ENCODE measurements around the gene HS1BP3. TPM values are rescaled to one million over a fixed set of nuclear protein-coding genes. Genes with fewer than 3 reads are reported as not detected.

Gene HS1BP3
- total RNA-seq, 1 experiment from 2014 or later, result 16.2 TPM

DNA sequence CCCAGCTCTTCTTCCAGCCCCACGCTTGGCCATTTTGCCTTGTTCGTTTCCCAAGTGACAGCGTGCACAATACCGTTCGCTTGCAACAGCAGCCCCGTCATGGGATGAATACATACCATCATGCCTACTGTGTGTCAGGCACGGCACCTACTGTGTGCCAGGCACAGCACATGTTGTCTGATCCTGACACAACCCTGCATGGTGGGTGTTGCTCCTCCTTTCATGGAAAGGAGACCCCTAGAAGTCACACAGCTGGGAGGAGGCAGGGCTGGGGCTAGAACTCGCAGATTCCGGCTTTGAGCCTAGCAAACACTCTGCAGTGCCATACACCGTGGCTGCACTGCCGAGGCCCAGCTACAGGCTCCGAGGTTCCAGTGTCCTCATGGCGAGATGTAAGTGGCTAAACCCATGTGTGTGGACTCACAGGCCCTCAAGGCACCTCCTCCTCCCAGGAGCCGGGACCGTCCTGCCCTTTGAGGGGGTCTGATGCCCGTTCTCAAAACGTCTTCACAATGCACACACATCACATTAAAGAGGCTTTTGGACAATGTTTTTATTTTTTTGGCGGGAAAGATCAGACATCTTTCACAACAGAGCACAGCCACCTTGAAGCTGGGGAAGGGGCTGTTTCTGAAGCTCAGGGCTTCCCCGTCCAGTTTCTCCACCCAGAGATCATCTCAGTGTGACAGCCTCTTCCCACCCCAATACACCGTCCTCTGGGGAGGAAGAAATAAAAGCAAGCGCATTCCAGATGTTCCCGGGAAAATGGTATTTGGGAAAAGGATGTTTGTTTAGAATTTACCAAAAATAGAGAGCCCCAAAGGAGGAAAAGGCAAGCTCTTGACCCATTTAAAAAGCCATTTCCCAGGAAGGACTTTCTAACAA lies 64.9 kb downstream of the HS1BP3 start:
- POLR2A ChIA-PET (ENCODE audit: unreplicated experiment), result interaction anchor here (0.6 to 0.7 kb wide), 2 partner anchors 10 to 60 kb away, joined by 4 read pairs; no protein-coding TSS in a partner anchor
- intact Hi-C loops (cut with micrococcal nuclease; ENCODE audit: unreplicated experiment), result no loop called here
- Histone ChIP-seq H3K27ac (no peak overlapping the region), H3K9me2 (ENCODE audit: insufficient read depth) (no peaks in the 10 kb centered on the region), H3F3A (ENCODE audit: insufficient read depth, low read depth) (peaks cover 17% of the 10 kb centered on the region), H3K4me3 (no peak overlapping the region), H3K36me3 (ENCODE audit: low read depth) (no peaks in the 10 kb centered on the region), H3K79me2 (ENCODE audit: low read depth) (no peaks in the 10 kb centered on the region), H3K9me3 (ENCODE audit: insufficient read depth, low read depth) (peaks cover 9% of the 10 kb centered on the region), H3K4me1 (replicated peaks; ENCODE audit: insufficient read depth) (peaks cover 46% of the 10 kb centered on the region), H3K4me2 (no peak overlapping the region), H3K27me3 (ENCODE audit: insufficient read depth, low read depth) (no peaks in the 10 kb centered on the region), H2AFZ (no peak overlapping the region), H4K20me1 (ENCODE audit: insufficient read depth) (no peaks in the 10 kb centered on the region)
- CTCF ChIA-PET, result interaction anchor here (0.6 to 1.8 kb wide), 2 partner anchors 10 to 173 kb away, joined by 3 to 5 read pairs; no protein-coding TSS in a partner anchor
- TF ChIP-seq, protein P1, sequence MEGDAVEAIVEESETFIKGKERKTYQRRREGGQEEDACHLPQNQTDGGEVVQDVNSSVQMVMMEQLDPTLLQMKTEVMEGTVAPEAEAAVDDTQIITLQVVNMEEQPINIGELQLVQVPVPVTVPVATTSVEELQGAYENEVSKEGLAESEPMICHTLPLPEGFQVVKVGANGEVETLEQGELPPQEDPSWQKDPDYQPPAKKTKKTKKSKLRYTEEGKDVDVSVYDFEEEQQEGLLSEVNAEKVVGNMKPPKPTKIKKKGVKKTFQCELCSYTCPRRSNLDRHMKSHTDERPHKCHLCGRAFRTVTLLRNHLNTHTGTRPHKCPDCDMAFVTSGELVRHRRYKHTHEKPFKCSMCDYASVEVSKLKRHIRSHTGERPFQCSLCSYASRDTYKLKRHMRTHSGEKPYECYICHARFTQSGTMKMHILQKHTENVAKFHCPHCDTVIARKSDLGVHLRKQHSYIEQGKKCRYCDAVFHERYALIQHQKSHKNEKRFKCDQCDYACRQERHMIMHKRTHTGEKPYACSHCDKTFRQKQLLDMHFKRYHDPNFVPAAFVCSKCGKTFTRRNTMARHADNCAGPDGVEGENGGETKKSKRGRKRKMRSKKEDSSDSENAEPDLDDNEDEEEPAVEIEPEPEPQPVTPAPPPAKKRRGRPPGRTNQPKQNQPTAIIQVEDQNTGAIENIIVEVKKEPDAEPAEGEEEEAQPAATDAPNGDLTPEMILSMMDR (conservative IDR thresholded peaks at IDR 0.05), result no peak
- no peak for TF ChIP-seq EZH2 (IDR thresholded peaks at IDR 0.05; ENCODE audit: low read depth)
- BruUV-seq (replicated peaks), result no TSS peak
- DNase-seq, result no peak

DNA sequence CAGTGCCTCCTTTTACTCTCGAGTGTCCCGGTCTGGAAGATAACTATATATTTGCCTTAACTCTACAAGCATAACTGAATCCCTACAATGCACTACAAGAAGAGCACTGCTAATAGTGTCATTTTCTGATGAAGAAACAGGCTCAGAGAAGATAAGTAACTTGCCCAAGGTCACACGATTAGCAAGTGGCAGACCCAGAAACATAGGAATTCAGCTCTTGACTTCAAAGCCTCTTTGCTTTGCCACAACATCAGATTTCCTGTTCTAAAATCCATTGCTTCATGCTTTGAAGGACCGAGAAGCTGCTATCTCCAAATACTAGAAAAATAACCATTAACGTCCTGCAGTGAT lies 65.6 kb downstream of the HS1BP3 start:
- peaks cover 46% of the 10 kb centered on the region for H3K4me1 ChIP-seq (replicated peaks; ENCODE audit: insufficient read depth)
- peaks cover 9% of the 10 kb centered on the region for H3K9me3 ChIP-seq (ENCODE audit: insufficient read depth, low read depth)
- intact Hi-C loops (cut with micrococcal nuclease; ENCODE audit: unreplicated experiment), result no loop called here
- H3K79me2 ChIP-seq (ENCODE audit: low read depth), result no peaks in the 10 kb centered on the region
- ChIA-PET POLR2A (ENCODE audit: unreplicated experiment) (interaction anchor here (0.7 kb wide), 1 partner anchor 10 kb away, joined by 4 read pairs; no protein-coding TSS in a partner anchor), CTCF (interaction anchor here (0.6 to 1.8 kb wide), 2 partner anchors 11 to 31 kb away, joined by 3 to 5 read pairs; no protein-coding TSS in a partner anchor)
- no peaks in the 10 kb centered on the region for H4K20me1 ChIP-seq (ENCODE audit: insufficient read depth)
- H3K9me2 ChIP-seq (ENCODE audit: insufficient read depth), result no peaks in the 10 kb centered on the region
- H3K27me3 ChIP-seq (ENCODE audit: insufficient read depth, low read depth), result no peaks in the 10 kb centered on the region
- no peak overlapping the region for H3K4me3 ChIP-seq
- H2AFZ ChIP-seq, result no peak overlapping the region
- no peak overlapping the region for H3K4me2 ChIP-seq
- TF ChIP-seq, protein P1 (conservative IDR thresholded peaks at IDR 0.05), result no peak
- peaks cover 23% of the 10 kb centered on the region for H3F3A ChIP-seq (ENCODE audit: insufficient read depth, low read depth)
- DNase-seq, result no peak
- no TSS peak for BruUV-seq (replicated peaks)
- H3K36me3 ChIP-seq (ENCODE audit: low read depth), result no peaks in the 10 kb centered on the region
- H3K27ac ChIP-seq, result no peak overlapping the region

DNA sequence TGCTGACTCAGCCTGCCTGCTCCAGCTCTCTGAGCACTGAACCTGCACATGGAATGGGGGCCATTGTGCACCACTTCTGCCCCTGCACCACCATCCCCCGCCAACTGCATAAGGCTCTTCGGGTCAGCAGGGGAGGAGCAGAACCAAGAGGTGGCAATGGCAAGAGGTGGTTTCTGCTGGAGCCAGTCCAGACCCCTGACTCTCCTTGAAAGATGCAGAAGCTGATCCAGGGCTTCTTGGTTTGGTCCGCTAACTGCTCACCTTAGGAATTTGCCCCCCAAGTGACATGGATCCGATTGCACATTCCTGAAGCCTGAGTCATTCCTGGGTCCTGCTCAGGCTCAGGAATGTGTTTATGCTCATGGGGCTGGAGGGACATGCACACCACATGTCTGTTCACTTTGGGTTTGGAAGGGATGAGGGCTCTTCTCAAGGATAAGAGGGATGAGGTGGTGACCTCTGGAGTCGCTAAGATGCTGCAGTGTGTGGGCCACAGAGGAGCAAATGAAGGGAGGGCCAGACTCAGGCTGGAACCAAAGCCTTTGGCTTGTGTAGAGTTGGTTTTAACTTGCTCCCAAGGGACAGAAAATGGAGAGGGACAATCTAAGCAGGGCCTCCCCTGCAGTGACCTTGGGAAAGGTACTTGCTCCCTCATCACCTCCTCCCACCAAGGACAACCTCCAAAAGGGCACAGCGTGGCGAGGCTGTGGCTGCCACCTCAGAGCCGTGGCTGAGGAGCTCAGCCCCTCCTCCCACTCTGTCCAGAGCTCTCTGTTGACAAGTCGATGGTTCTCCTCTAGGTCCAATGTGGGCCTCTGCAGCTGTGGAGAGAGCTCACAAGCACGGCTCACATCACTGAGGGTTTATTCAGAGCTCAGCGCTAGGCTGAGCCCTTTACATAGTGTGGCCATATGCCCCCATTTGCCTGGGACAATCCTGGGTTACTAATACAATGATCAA lies 66.2 kb downstream of the HS1BP3 start:
- TSS peak; percentile 87 for BruUV-seq (replicated peaks)
- Histone ChIP-seq H3K79me2 (ENCODE audit: low read depth) (no peaks in the 10 kb centered on the region), H3K9me2 (ENCODE audit: insufficient read depth) (no peaks in the 10 kb centered on the region), H2AFZ (no peak overlapping the region), H3K4me1 (replicated peaks; ENCODE audit: insufficient read depth) (peaks cover 47% of the 10 kb centered on the region), H4K20me1 (ENCODE audit: insufficient read depth) (no peaks in the 10 kb centered on the region), H3K27me3 (ENCODE audit: insufficient read depth, low read depth) (no peaks in the 10 kb centered on the region), H3K36me3 (ENCODE audit: low read depth) (no peaks in the 10 kb centered on the region), H3K4me2 (peak overlapping the region; percentile 57), H3F3A (ENCODE audit: insufficient read depth, low read depth) (peaks cover 30% of the 10 kb centered on the region), H3K4me3 (no peak overlapping the region), H3K9me3 (ENCODE audit: insufficient read depth, low read depth) (peaks cover 9% of the 10 kb centered on the region), H3K27ac (peak overlapping the region; percentile 65)
- ChIA-PET CTCF (interaction anchor here (0.6 to 1.8 kb wide), 2 partner anchors 11 to 32 kb away, joined by 3 to 5 read pairs; no protein-coding TSS in a partner anchor), POLR2A (ENCODE audit: unreplicated experiment) (interaction anchor here (0.6 to 1.2 kb wide), 3 partner anchors 9 to 353 kb away, joined by 4 to 15 read pairs (median 15); partner anchors contain the start of gene RHOB)
- intact Hi-C loops (cut with micrococcal nuclease; ENCODE audit: unreplicated experiment), result loop anchor here (1.0 kb wide), 2 partner anchors 9 to 88 kb away; no protein-coding TSS in a partner anchor
- peak; percentile 88 to 95 for DNase-seq
- TF ChIP-seq, protein P1 (conservative IDR thresholded peaks at IDR 0.05), result no peak

Measured in PC-9 (cell line).